Trophoblast cell (in vitro differentiated cells and primary cell): ENCODE results near the gene INTS3.
"Not testable (repeated sequence)": the region's sequence is repeated elsewhere in the genome, so short reads cannot be mapped to it uniquely, and the experiment has no call there.

Experiments
- DNase-seq, 2 donors: peaks; one replicate each; pipeline ENCODE4 v3.0.0-alpha.2; 2016
- H2AFZ ChIP-seq: 2 replicates; pipeline ENCODE4 v1.6.1; 2013; ENCODE audit warnings: low read length, moderate library complexity, mild to moderate bottlenecking; ENCODE audit not compliant: insufficient read depth, poor library complexity
- H2AK5ac ChIP-seq: 2 replicates; pipeline ENCODE4 v1.6.1; 2013; ENCODE audit warnings: mild to moderate bottlenecking, low read length
- H2BK120ac ChIP-seq: 2 replicates; pipeline ENCODE4 v1.6.1; 2013; ENCODE audit warnings: low read length, mild to moderate bottlenecking, moderate library complexity; ENCODE audit not compliant: insufficient read depth, poor library complexity
- H2BK12ac ChIP-seq: 2 replicates; pipeline ENCODE4 v1.6.1; 2013; ENCODE audit warnings: mild to moderate bottlenecking, low read length, moderate library complexity
- H2BK5ac ChIP-seq: 2 replicates; pipeline ENCODE4 v1.6.1; 2013; ENCODE audit warnings: low read length, low read depth, moderate library complexity, mild to moderate bottlenecking; ENCODE audit not compliant: poor library complexity
- H3K14ac ChIP-seq: 2 replicates; pipeline ENCODE4 v1.6.1; 2013; ENCODE audit warnings: mild to moderate bottlenecking, low read length
- H3K18ac ChIP-seq: 2 replicates; pipeline ENCODE4 v1.6.1; 2013; ENCODE audit warnings: mild to moderate bottlenecking, low read length
- H3K23ac ChIP-seq: 2 replicates; pipeline ENCODE4 v1.6.1; 2013; ENCODE audit warnings: low read length
- H3K27ac ChIP-seq: 2 replicates; pipeline ENCODE4 v1.5.1; 2013; ENCODE audit warnings: low read depth, mild to moderate bottlenecking, inconsistent platforms, low read length, moderate library complexity
- H3K27me3 ChIP-seq: 2 replicates; pipeline ENCODE4 v1.6.1; 2013; ENCODE audit warnings: inconsistent platforms, mild to moderate bottlenecking, low read length, moderate library complexity; ENCODE audit not compliant: insufficient read depth
- H3K36me3 ChIP-seq, 2 experiments: 1 replicate in 1 of 2; 2 replicates in 1 of 2; pipeline ENCODE4 v1.6.1; 2013; ENCODE audit warnings: low read length in 2 of 2, mild to moderate bottlenecking in 2 of 2, moderate library complexity in 1 of 2; ENCODE audit not compliant: insufficient read depth in 2 of 2, control insufficient read depth in 1 of 2
- H3K4ac ChIP-seq: 2 replicates; pipeline ENCODE4 v1.6.1; 2013; ENCODE audit warnings: low read depth, mild to moderate bottlenecking, low read length, moderate library complexity
- H3K4me1 ChIP-seq, 2 experiments: 1 replicate in 1 of 2; 2 replicates in 1 of 2; pipeline ENCODE4 v1.6.1; 2013; ENCODE audit warnings: low read length in 2 of 2, mild to moderate bottlenecking in 2 of 2, moderate library complexity in 1 of 2; ENCODE audit not compliant: insufficient read depth in 2 of 2, control insufficient read depth in 1 of 2
- H3K4me2 ChIP-seq: 2 replicates; pipeline ENCODE4 v1.6.1; 2013; ENCODE audit warnings: inconsistent platforms, mild to moderate bottlenecking, low read length, moderate library complexity
- H3K4me3 ChIP-seq: 2 replicates; pipeline ENCODE4 v1.5.1; 2013; ENCODE audit warnings: mild to moderate bottlenecking, low read depth, low read length, inconsistent platforms
- H3K79me1 ChIP-seq: one replicate; pipeline ENCODE4 v1.6.1; 2013; ENCODE audit warnings: low read length
- H3K79me2 ChIP-seq: 2 replicates; pipeline ENCODE4 v1.6.1; 2013; ENCODE audit warnings: low read length, mild to moderate bottlenecking; ENCODE audit not compliant: control insufficient read depth, insufficient read depth, poor library complexity
- H3K9ac ChIP-seq: 2 replicates; pipeline ENCODE4 v1.6.1; 2013; ENCODE audit warnings: mild to moderate bottlenecking, low read length
- H3K9me3 ChIP-seq: 2 replicates; pipeline ENCODE4 v1.6.1; 2013; ENCODE audit warnings: low read depth, mild to moderate bottlenecking, control low read depth, inconsistent platforms, low read length; ENCODE audit not compliant: insufficient read depth
- H4K12ac ChIP-seq: 2 replicates; pipeline ENCODE4 v1.6.1; 2013; ENCODE audit warnings: low read depth, mild to moderate bottlenecking, low read length, moderate library complexity
- H4K8ac ChIP-seq: 2 replicates; pipeline ENCODE4 v1.6.1; 2013; ENCODE audit warnings: low read depth, mild to moderate bottlenecking, low read length, moderate library complexity
- H4K91ac ChIP-seq: one replicate; pipeline ENCODE4 v1.6.1; 2013; ENCODE audit warnings: low read depth, mild to moderate bottlenecking, low read length, moderate library complexity
- WGBS: extraction: QIAGEN DNeasy Blood & Tissue Kit; methylation state at CpG from one replicate; pipeline ENCODE4 v1.1.7; 2013; ENCODE audit warnings: missing lambda C conversion rate; ENCODE audit not compliant: insufficient read length, insufficient coverage; ENCODE audit errors: extremely low coverage; 5-methylcytosine and 5-hydroxymethylcytosine counted together

Gene INTS3

GRCh38 chr1:153782648-153783047 is 54.8 kb downstream of the INTS3 start:
- not testable (repeated sequence) for H3K18ac ChIP-seq, H3K79me1 ChIP-seq, H2AFZ ChIP-seq, H3K27ac ChIP-seq, H3K4me3 ChIP-seq, H3K27me3 ChIP-seq, H4K91ac ChIP-seq, H3K4ac ChIP-seq, H3K23ac ChIP-seq, H2BK5ac ChIP-seq, H3K4me1 ChIP-seq, H3K36me3 ChIP-seq, H3K14ac ChIP-seq, H2BK12ac ChIP-seq, H3K9me3 ChIP-seq, DNase-seq, H3K79me2 ChIP-seq, H2BK120ac ChIP-seq, H3K9ac ChIP-seq
- WGBS = no CpG with 5 or more reads among the region's 8 CpGs
- Histone ChIP-seq H2AK5ac (peak overlapping the region; percentile 89), H3K4me2 (peak overlapping the region; percentile 84), H4K12ac (peak overlapping the region; percentile 92), H4K8ac (peak overlapping the region; percentile 85)

DNA sequence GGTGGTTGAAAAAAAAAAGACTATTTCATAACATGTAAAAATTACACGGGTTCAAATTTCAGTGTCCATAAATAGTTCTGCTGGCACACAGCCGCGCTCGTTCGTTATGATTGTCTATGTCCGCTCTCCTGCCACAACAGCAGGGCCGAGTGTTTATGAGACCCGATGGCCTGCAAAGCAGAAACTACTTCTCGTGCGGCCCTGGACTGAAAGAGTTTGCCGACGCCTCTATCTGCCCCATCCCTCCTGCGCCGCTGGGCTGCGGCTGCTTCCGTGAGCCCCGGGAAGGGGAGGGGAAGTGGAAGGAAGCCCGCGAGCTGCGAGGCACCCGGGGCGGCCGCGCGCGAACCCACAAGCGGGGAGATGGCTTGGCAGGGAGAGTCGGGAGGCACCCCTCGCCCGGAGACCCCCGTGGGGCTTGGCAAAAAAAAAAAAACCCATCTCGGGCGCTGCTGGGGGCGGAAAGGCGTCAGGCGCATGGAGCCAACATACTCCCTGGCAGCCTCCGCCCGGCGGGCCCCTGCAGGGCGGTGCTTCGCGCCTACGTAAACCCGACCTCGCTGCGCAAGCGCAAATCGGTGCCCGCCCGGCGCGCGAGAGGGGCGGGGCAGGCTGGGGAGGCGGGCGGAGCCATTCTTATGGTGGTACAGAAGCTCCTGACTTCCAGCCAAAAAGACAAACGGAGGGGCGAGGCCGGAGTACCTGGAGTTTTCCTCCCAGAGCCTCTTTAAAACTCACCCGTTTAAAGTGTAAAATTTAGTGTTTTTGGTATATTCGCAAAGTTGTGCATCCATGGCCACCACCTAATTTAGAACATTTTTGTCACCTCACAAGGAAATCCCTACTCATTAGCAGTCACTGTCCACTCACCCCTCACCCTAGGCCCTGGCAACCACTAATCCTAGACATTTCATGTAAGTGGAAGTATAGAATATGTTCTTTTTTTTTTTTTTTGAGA is 55.7 kb downstream of the INTS3 start:
- no peaks in the 10 kb centered on the region for H3K27me3 ChIP-seq
- H4K91ac ChIP-seq = peak overlapping the region; percentile 83
- peak overlapping the region; percentile 94 for H4K12ac ChIP-seq
- peak overlapping the region; percentile 35 for H3K4ac ChIP-seq
- H3K36me3 ChIP-seq = no peaks in the 10 kb centered on the region
- no peak overlapping the region for H2AK5ac ChIP-seq
- peak overlapping the region; percentile 90 for H3K9ac ChIP-seq
- no peak overlapping the region for H3K23ac ChIP-seq
- peaks cover 4% of the 10 kb centered on the region for H3K79me2 ChIP-seq
- H3K9me3 ChIP-seq = no peaks in the 10 kb centered on the region
- H2BK5ac ChIP-seq = peak overlapping the region; percentile 91
- peak overlapping the region; percentile 84 for H3K4me2 ChIP-seq
- H2BK12ac ChIP-seq = no peak overlapping the region
- H3K18ac ChIP-seq = peak overlapping the region; percentile 87
- peak overlapping the region; percentile 73 for H2AFZ ChIP-seq
- peak overlapping the region; percentile 94 for H3K14ac ChIP-seq
- peak overlapping the region; percentile 79 for H3K4me3 ChIP-seq
- no CpG with 5 or more reads among the region's 61 CpGs for WGBS
- H3K79me1 ChIP-seq = peaks cover 6% of the 10 kb centered on the region
- H3K4me1 ChIP-seq = peaks cover 0 to 2% of the 10 kb centered on the region in 2 experiments
- H2BK120ac ChIP-seq = peak overlapping the region; percentile 64
- peak; percentile 90 to 98 for DNase-seq
- H4K8ac ChIP-seq = peak overlapping the region; percentile 85
- H3K27ac ChIP-seq = peak overlapping the region; percentile 84

GRCh38 chr1:153786038-153786790 is 58.4 kb downstream of the INTS3 start:
- Histone ChIP-seq H3K18ac (no peak overlapping the region), H3K23ac (no peak overlapping the region), H3K4me1 (peaks cover 0 to 2% of the 10 kb centered on the region in 2 experiments), H3K9ac (no peak overlapping the region), H3K36me3 (no peaks in the 10 kb centered on the region), H3K4ac (no peak overlapping the region), H3K4me2 (no peak overlapping the region), H4K12ac (no peak overlapping the region), H3K27ac (no peak overlapping the region), H4K91ac (no peak overlapping the region), H2BK120ac (no peak overlapping the region), H3K27me3 (no peaks in the 10 kb centered on the region), H2AK5ac (no peak overlapping the region), H3K79me2 (peaks cover 4% of the 10 kb centered on the region), H3K9me3 (no peaks in the 10 kb centered on the region), H2BK5ac (no peak overlapping the region), H2BK12ac (no peak overlapping the region), H4K8ac (no peak overlapping the region), H2AFZ (no peak overlapping the region), H3K4me3 (no peak overlapping the region), H3K14ac (no peak overlapping the region), H3K79me1 (peaks cover 6% of the 10 kb centered on the region)
- WGBS = no CpG with 5 or more reads among the region's 4 CpGs
- DNase-seq = no peak

DNA sequence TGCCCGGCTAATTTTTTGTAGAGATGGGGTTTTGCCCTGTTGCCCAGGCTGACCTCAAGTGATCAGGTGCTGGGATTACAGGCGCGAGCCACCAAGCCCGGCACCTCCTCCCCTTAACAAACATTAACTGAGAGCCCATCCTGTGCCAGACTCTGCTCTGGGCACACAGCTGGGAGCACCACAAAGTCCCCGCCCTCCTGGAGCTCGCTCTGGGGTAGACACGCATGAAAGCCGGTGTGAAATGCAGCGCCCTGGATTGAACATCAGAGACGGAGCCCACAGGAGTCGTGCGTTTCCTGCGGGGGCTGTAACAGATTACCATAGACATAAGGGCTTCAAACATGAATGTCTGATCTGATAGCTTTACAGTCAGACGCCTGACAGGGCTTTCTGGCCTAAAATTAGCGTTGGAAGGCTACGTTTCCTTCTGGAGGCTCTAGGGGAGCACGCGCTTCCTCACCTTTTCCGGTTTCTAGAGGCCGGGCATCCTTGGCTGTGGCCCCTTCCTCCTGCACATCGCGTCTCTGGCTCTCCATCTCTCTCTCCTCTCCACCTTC is 61.7 kb downstream of the INTS3 start:
- H2BK12ac ChIP-seq = no peak overlapping the region
- H2AFZ ChIP-seq = no peak overlapping the region
- no peaks in the 10 kb centered on the region for H3K36me3 ChIP-seq
- no peak for DNase-seq
- no peak overlapping the region for H3K9ac ChIP-seq
- H3K4ac ChIP-seq = no peak overlapping the region
- no peak overlapping the region for H2AK5ac ChIP-seq
- H3K79me2 ChIP-seq = no peaks in the 10 kb centered on the region
- WGBS = no CpG with 5 or more reads among the region's 22 CpGs
- H3K23ac ChIP-seq = no peak overlapping the region
- H3K4me1 ChIP-seq = no peaks in the 10 kb centered on the region
- no peak overlapping the region for H2BK120ac ChIP-seq
- no peaks in the 10 kb centered on the region for H3K9me3 ChIP-seq
- no peak overlapping the region for H4K12ac ChIP-seq
- no peak overlapping the region for H2BK5ac ChIP-seq
- no peak overlapping the region for H3K18ac ChIP-seq
- H3K27me3 ChIP-seq = no peaks in the 10 kb centered on the region
- no peaks in the 10 kb centered on the region for H3K79me1 ChIP-seq
- H3K4me3 ChIP-seq = no peak overlapping the region
- no peak overlapping the region for H3K4me2 ChIP-seq
- H4K8ac ChIP-seq = no peak overlapping the region
- no peak overlapping the region for H4K91ac ChIP-seq
- no peak overlapping the region for H3K14ac ChIP-seq
- H3K27ac ChIP-seq = no peak overlapping the region
